NCI-H69 (cell line): Measurements from ENCODE around the gene ADGRA3.
A peak's percentile ranks its signal among the peaks of the same experiment; 100 is the strongest.
"Not testable (repeated sequence)": the region's sequence is repeated elsewhere in the genome, so short reads cannot be mapped to it uniquely, and the experiment has no call there.

Experiments used
- DNase-seq: peaks from one replicate; lab custom pipeline; 2025; lab: John Stamatoyannopoulos, UW

ADGRA3 gene

GRCh38 chr4:22440999-22441398, 74.9 kb downstream of the ADGRA3 start:
- DNase-seq, result no peak

GRCh38 chr4:22439947-22440346, 75.9 kb downstream of the ADGRA3 start:
- no peak for DNase-seq

GRCh38 chr4:22435652-22436051, 80.2 kb downstream of the ADGRA3 start:
- no peak for DNase-seq

- DNase-seq, result no peak
These were observed 81.0 kb downstream of the ADGRA3 start for GRCh38 chr4:22434895-22435294.

GRCh38 chr4:22430626-22431025, 85.2 kb downstream of the ADGRA3 start:
- no peak for DNase-seq

GRCh38 chr4:22428441-22428840, 87.4 kb downstream of the ADGRA3 start:
- DNase-seq, result no peak

- no peak for DNase-seq
These were observed 88.2 kb downstream of the ADGRA3 start for GRCh38 chr4:22427675-22428074.

GRCh38 chr4:22420291-22420690, 95.6 kb downstream of the ADGRA3 start:
- no peak for DNase-seq

GRCh38 chr4:22417408-22417807, 98.5 kb downstream of the ADGRA3 start:
- peak; percentile 6 for DNase-seq

GRCh38 chr4:22416403-22416802, 99.5 kb downstream of the ADGRA3 start:
- DNase-seq, result peak; percentile 54

GRCh38 chr4:22414833-22415232, 101.0 kb downstream of the ADGRA3 start:
- no peak for DNase-seq

GRCh38 chr4:22413471-22413870, 102.4 kb downstream of the ADGRA3 start:
- DNase-seq, result no peak

GRCh38 chr4:22412013-22412412, 103.9 kb downstream of the ADGRA3 start:
- DNase-seq, result no peak

GRCh38 chr4:22410645-22411247, 105.1 kb downstream of the ADGRA3 start:
- DNase-seq, result peak; percentile 32

GRCh38 chr4:22408474-22408873, 107.4 kb downstream of the ADGRA3 start:
- DNase-seq, result no peak

- no peak for DNase-seq
These were observed 108.5 kb downstream of the ADGRA3 start for GRCh38 chr4:22407361-22407760.

- no peak for DNase-seq
These were observed 117.2 kb downstream of the ADGRA3 start for GRCh38 chr4:22398671-22399070.

- DNase-seq, result no peak
These were observed 124.3 kb downstream of the ADGRA3 start for GRCh38 chr4:22391551-22391950.

GRCh38 chr4:22389240-22389870, 126.5 kb downstream of the ADGRA3 start:
- peak; percentile 36 for DNase-seq

- no peak for DNase-seq
These were observed 130.3 kb downstream of the ADGRA3 start for GRCh38 chr4:22385611-22386011.

GRCh38 chr4:22384154-22384553, 131.7 kb downstream of the ADGRA3 start:
- DNase-seq, result no peak

- DNase-seq, result not testable (repeated sequence)
These were observed 133.7 kb downstream of the ADGRA3 start for GRCh38 chr4:22382216-22382615.

- DNase-seq, result peak; percentile 62
These were observed 142.9 kb downstream of the ADGRA3 start for GRCh38 chr4:22372986-22373385.
